Right atrium auricular region (tissue), 2 donors: ENCODE measurements around the gene ACAP3. TPM values are rescaled to one million over a fixed set of nuclear protein-coding genes. Genes with fewer than 3 reads are reported as not detected.

ENCODE experiments used
- DNase-seq: peaks from one replicate; pipeline ENCODE4 v3.0.0-alpha.2; 2019; ENCODE audit warnings: low spot score
- H3K27ac ChIP-seq, 2 donors: fragments of 200-600 bp; sonication (generic); 1 replicate in 1 of 2; 2 replicates in 1 of 2; pipeline ENCODE4 v1.5.1; 2016 to 2019
- H3K27me3 ChIP-seq, 2 donors: fragments of 200-600 bp; sonication (generic); one replicate each; pipeline versions ENCODE4 v1.5.1 to v1.6.0; 2017 to 2019
- H3K36me3 ChIP-seq: fragments of 200-600 bp; sonication (generic); one replicate; pipeline ENCODE4 v1.5.1; 2016
- H3K4me1 ChIP-seq, 2 donors: fragments of 200-600 bp; sonication (generic); one replicate each; pipeline versions ENCODE4 v1.5.1 to v1.6.0; 2017 to 2019
- H3K4me3 ChIP-seq, 2 donors: fragments of 200-600 bp; sonication (generic); 1 replicate in 1 of 2; 2 replicates in 1 of 2; pipeline ENCODE4 v1.5.1; 2017 to 2019; ENCODE audit warnings: mild to moderate bottlenecking in 1 of 2, moderate library complexity in 1 of 2
- H3K9me3 ChIP-seq, 2 donors: fragments of 200-600 bp; sonication (generic); one replicate each; pipeline ENCODE4 v1.5.1; 2019
- microRNA-seq, 2 donors: library from miRNA; unstranded; fragments of <30 nt; microRNA quantifications; one replicate each; pipeline ENCODE4, GENCODE V29; 2016 to 2017; ENCODE audit warnings: borderline number of aligned reads in 2 of 2, borderline replicate concordance in 1 of 2
- total RNA-seq, 2 donors: library from RNA; depleted of rRNA; stranded (reverse); fragments of >200 nt; gene quantifications; one replicate each; pipeline ENCODE4 v1.1.0, GENCODE V29; 2016
- TF ChIP-seq, protein P1 (sequence below), 2 donors: fragments of 200-600 bp; sonication (generic); IDR thresholded peaks; one replicate each; pipeline ENCODE4 v1.5.1; 2019; ENCODE audit warnings: antibody characterized with exemption in 2 of 2

The ACAP3 gene
- total RNA-seq, 2 donors from 2014 or later: 19.5 to 20.4 TPM

DNA sequence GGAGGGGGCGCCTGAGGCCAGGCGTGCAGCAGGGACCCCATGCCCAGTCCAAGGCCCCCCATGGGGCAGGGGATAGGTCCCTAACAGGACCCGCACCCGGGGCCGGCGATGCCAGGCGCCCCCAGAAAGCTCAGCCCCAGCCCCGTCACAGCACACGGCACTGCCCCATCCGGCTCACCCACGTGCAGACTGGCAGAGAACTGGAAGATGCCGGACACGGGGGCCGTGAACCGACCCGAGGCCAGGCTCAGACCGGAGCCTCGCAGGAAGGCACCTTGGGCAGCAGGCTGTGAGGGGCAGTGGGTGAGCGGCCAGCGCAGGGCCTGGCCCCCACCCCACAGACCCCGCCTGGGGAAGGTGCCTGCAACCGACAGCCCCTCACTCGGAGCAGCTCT lies 64.5 kb downstream of the ACAP3 start:
- Histone ChIP-seq H3K27me3 (peaks cover 8 to 11% of the 10 kb centered on the region in 2 donors), H3K4me3 (no peak overlapping the region), H3K36me3 (no peaks in the 10 kb centered on the region), H3K9me3 (no peaks in the 10 kb centered on the region), H3K4me1 (peaks cover 0 to 14% of the 10 kb centered on the region in 2 donors), H3K27ac (no peak overlapping the region)
- TF ChIP-seq, protein P1, sequence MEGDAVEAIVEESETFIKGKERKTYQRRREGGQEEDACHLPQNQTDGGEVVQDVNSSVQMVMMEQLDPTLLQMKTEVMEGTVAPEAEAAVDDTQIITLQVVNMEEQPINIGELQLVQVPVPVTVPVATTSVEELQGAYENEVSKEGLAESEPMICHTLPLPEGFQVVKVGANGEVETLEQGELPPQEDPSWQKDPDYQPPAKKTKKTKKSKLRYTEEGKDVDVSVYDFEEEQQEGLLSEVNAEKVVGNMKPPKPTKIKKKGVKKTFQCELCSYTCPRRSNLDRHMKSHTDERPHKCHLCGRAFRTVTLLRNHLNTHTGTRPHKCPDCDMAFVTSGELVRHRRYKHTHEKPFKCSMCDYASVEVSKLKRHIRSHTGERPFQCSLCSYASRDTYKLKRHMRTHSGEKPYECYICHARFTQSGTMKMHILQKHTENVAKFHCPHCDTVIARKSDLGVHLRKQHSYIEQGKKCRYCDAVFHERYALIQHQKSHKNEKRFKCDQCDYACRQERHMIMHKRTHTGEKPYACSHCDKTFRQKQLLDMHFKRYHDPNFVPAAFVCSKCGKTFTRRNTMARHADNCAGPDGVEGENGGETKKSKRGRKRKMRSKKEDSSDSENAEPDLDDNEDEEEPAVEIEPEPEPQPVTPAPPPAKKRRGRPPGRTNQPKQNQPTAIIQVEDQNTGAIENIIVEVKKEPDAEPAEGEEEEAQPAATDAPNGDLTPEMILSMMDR (IDR thresholded peaks at IDR 0.05): no peak
- DNase-seq: no peak

DNA sequence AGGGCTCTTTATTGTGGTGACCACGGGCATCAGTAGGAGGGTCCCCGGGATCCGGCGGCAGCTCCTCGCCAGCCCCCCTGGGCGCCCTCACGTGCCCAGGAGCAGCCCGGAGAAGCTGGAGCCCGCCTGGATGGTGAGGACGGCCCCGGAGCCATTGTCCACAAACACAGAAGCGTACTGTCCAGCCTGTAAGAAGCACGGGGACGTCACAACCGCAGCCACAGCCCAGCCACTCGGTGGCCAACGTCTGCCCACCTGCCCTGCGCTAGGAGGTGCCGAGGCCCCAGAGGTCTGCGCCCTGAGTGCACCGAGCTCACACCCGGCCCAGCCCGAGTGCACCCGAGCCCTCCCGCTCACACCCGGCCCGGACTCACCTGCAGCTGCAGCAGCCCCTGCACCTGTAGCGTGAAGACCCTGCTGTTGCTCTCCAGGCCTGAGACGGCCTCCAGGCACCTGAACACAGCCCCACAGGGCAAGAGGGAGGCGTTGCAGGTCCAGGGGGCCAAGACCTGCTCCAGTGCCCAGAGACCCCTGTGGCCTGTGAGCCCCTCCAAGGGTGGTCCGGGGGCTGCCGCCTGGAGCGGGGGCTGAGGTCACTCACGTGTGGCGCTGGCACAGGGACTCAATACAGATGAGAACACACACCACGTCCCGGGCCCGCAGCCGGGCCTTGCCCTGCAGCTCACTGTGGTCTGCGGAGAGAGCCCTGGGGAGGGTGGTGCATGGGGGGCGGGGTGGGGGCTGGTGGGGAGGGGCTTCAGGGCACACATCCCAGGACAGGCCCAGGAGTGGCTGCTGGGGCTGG lies 65.1 kb downstream of the ACAP3 start:
- TF ChIP-seq, protein P1 (IDR thresholded peaks at IDR 0.05): no peak
- H3K27me3 ChIP-seq: peaks cover 8 to 11% of the 10 kb centered on the region in 2 donors

More for the DNA sequence above, 65.1 kb downstream of the ACAP3 start:
- Histone ChIP-seq H3K4me1 (peaks cover 0 to 14% of the 10 kb centered on the region in 2 donors), H3K27ac (no peak overlapping the region), H3K4me3 (no peak overlapping the region), H3K9me3 (no peaks in the 10 kb centered on the region), H3K36me3 (no peaks in the 10 kb centered on the region)
- no peak for DNase-seq

Small RNA genes lying within 50 kb of the gene (microRNA-seq; reads per million reads assigned to microRNA genes)
- gene MIR6726 (0.71 to 2.8 reads per million in 2 donors), gene MIR6727 (0 to 0.71 reads per million in 2 donors), gene MIR6808 (0 reads per million in 2 donors)

Other genes starting within 250 kb of the ACAP3 start
- not detected for gene RNF223, start 233.6 kb downstream of the ACAP3 start, total RNA-seq
- gene C1orf159, start 191.8 kb downstream of the ACAP3 start, total RNA-seq: 1 to 10 TPM; 4.4 to 4.6 TPM
- gene TTLL10, start 134.1 kb downstream of the ACAP3 start, total RNA-seq: not detected
- gene TNFRSF18, start 101.3 kb downstream of the ACAP3 start, total RNA-seq: under 1 TPM in 1 of 2 donors, not detected in 1; 0.55 TPM
- gene TNFRSF4, start 93.8 kb downstream of the ACAP3 start, total RNA-seq: under 1 TPM; 0.59 to 0.79 TPM
- gene SDF4, start 75.9 kb downstream of the ACAP3 start, total RNA-seq: 100 to 1,000 TPM; 120 to 128 TPM
- gene B3GALT6, start 75.7 kb downstream of the ACAP3 start, total RNA-seq: 10 to 100 TPM; 16.1 to 19.7 TPM
- not detected for gene C1QTNF12, start 61.2 kb downstream of the ACAP3 start, total RNA-seq
- 10 to 100 TPM; 27.5 to 33.5 TPM for gene UBE2J2, start 34.1 kb downstream of the ACAP3 start, total RNA-seq
- under 1 TPM; 0.59 to 0.79 TPM for gene SCNN1D, start 27.5 kb downstream of the ACAP3 start, total RNA-seq
- 10 to 100 TPM; 14.5 to 24.8 TPM for gene PUSL1, start 667 bp upstream of the ACAP3 start, total RNA-seq
- 10 to 100 TPM; 59.6 to 65.2 TPM for gene INTS11, start 16.7 kb upstream of the ACAP3 start, total RNA-seq
- 10 to 100 TPM; 35.6 to 64.1 TPM for gene CPTP, start 16.9 kb upstream of the ACAP3 start, total RNA-seq
- gene TAS1R3, start 23.4 kb upstream of the ACAP3 start, total RNA-seq: under 1 TPM; 0.30 to 0.35 TPM
- 10 to 100 TPM; 75.0 to 80.2 TPM for gene DVL1, start 41.5 kb upstream of the ACAP3 start, total RNA-seq
- gene MXRA8, start 50.6 kb upstream of the ACAP3 start, total RNA-seq: 10 to 100 TPM; 53.4 to 58.6 TPM
- 100 to 1,000 TPM; 155 to 159 TPM for gene AURKAIP1, start 67.3 kb upstream of the ACAP3 start, total RNA-seq
- gene CCNL2, start 91.4 kb upstream of the ACAP3 start, total RNA-seq: 10 to 100 TPM; 41.6 to 44.2 TPM
- 100 to 1,000 TPM; 160 to 218 TPM for gene MRPL20, start 99.4 kb upstream of the ACAP3 start, total RNA-seq
- 1 to 10 TPM; 2.2 to 2.4 TPM for gene ANKRD65, start 113.3 kb upstream of the ACAP3 start, total RNA-seq
- 10 to 100 TPM; 13.0 to 15.2 TPM for gene VWA1, start 127.8 kb upstream of the ACAP3 start, total RNA-seq
- gene ATAD3C, start 141.8 kb upstream of the ACAP3 start, total RNA-seq: 1 to 10 TPM; 1.4 to 2.8 TPM
- gene ATAD3B, start 163.8 kb upstream of the ACAP3 start, total RNA-seq: 1 to 10 TPM; 2.7 to 5.7 TPM
- 10 to 100 TPM; 15.6 to 18.6 TPM for gene ATAD3A, start 204.2 kb upstream of the ACAP3 start, total RNA-seq
- 1 to 10 TPM; 1.4 to 2.8 TPM for gene TMEM240, start 232.7 kb upstream of the ACAP3 start, total RNA-seq